ENCODE measurements around the gene ZNF417.
"Not testable (repeated sequence)": the region's sequence is repeated elsewhere in the genome, so short reads cannot be mapped to it uniquely, and the experiment has no call there.

The ZNF417 gene

DNA sequence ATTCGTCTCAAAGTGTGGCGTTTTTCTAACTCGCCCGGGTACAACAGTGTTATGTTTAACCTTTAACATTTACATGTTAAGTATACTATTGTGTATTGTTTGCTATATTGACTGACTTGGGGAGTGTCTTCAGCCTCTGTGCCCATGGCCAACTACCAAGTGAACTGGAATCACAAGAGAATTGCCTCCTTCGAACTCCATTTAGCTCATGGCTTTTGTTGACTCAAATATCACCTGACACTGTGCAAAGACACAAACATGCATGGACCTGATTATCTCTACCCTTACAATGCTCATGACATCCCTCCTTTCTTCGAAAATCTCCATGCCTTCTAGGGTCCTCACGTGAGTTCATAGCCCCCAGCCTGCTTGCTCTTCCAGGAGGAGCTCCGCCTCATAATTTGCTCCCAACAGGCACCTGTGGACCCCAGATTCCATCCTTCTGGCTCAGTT, 28.3 kb downstream of the ZNF417 start:
- DNase-seq (ENCODE audit: low read depth in 2 of 3, low spot score in 2 of 3) = no peak

DNA sequence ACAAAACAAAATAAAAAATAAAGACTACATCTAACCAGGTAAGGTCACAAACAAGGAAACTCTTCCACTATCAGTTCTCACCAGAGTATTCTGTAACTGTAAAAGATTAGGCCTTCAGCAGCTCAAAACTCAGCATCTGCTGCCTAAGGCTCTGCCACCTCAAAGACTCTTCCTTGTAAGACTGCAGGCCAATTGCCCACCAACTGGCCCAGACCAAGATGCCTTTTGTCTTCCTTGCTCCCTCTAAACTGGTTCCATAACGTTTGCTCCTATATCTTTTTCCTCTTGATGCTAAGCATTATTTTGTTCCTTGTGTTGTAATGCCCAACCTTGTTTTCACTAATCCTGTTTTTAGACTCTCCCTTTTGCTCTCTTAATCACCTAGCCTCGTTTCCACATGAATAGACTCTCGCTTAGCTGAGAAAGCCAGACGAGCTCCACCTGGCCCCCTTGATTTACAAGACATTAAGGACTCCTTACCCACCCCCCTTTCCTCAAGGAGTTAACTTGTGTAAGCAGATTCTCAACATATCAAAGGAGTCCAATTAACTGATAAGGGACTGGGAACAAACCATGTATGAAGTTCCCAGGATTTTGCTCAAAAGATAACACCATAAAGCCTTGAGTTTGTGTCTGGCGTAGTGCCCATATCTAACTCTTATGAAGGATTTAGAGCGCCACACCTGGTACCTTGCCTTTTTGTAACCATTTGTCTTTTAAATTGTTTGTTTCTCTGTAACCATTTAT, 29.0 kb downstream of the ZNF417 start:
- no peak for DNase-seq (ENCODE audit: low read depth in 2 of 3, low spot score in 2 of 3)

DNA sequence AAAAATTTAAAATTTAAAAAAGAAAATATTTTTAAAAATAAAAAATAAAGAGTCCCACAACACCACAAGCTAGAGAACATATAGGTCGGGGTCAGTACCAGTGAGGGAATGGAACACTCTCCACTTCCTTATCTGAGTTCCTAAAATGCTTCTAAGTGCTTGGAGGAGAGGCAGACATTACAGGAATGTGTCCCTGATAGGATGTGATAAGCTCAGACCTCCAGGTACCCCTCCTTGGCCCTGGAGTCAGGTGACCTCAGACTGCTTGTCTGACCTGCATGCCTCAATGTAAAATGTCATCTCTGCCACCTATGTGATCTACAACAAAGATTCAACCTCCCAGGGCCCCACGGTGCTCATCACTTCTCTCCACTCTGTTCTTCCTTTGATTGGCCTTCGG, 30.3 kb downstream of the ZNF417 start:
- no peak for DNase-seq (ENCODE audit: low read depth in 2 of 3, low spot score in 2 of 3)

DNA sequence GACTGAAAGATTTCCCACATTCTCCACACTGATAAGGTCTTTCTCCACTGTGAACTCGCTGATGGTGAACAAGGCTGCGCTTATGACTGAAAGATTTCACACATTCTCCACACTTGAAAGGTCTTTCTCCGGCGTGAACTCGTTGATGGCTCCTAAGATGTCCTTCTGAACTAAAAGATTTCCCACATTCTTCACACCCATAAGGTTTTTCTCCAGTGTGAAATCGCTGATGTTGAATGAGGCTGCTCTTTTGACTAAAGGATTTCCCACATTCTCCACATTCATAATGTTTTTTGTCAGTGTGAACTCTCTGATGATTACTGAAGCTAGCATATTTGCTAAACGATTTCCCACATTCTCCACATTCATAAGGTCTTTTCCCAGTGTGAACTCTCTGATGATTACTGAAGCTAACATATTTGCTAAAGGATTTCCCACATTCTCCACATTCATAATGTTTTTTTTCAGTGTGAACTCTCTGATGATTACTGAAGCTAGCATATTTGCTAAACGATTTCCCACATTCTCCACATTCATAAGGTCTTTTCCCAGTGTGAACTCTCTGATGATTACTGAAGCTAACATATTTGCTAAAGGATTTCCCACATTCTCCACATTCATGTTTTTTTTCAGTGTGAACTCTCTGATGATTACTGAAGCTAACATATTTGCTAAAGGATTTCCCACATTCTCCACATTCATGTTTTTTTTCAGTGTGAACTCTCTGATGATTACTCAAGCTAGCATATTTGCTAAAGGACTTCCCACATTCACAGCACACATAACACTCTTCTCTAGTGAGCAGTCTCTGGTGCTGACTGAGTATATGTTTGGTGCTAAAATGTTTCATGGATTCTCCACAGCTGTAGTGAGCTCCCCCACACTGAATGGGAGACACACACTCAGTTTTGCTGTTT, 42.3 kb downstream of the ZNF417 start:
- DNase-seq (ENCODE audit: low read depth in 2 of 3, low spot score in 2 of 3) = not testable (repeated sequence)

DNA sequence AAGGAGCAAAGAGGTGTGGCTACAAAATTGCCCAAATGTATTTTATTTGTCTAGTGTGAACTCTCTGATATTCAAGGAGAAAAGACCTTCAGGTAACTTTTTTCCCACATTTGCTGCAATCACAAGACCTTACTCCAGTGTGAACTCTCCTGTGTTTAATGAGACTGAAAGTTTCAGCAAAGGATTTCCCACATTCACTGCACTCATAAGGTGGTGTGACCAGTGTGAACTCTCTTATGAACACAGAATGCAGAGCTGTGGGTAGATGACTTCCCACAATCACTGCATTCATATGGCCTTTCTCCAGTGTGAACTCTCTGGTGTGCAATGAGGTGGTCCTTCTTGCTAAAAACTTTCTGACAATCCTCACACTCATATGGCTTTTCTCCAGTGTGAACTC, 43.9 kb downstream of the ZNF417 start:
- DNase-seq (ENCODE audit: low read depth in 2 of 3, low spot score in 2 of 3) = no peak

DNA sequence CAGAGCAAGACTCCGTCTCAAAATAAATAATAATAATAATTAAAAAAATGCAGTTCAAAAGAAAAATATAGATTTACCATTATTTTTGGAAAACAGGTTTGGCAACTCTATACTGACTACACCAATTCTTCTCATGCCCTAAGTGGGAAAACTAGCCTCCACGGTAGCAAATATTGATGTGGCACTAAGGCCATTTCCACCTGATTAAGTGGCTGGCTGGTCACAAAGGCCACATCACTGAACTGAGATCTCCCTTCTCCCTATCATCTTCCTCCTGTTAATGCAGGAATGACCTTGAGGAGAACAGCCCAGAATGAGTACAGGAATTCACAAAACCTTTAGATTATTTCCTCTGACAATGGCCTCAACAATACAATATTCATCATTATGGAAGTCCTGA, 46.2 kb downstream of the ZNF417 start:
- no peak for DNase-seq (ENCODE audit: low read depth in 2 of 3, low spot score in 2 of 3)

DNA sequence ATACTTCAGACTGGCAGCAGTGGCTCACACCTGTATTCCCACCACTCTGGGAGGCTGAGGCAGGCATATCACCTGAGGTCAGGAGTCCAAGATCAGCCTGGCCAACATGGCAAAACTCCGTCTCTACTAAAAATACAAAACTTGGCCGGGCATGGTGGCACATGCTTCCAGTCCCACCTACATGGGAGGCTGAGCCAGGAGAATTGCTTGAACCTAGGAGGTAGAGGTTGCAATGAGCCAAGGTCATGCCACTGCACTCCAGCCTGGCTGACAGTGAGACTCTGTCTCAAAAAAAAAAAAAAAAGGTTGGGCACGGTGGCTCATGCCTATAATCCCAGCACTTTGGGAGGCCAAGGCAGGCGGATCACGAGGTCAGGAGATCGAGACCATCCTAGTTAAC, 46.7 kb downstream of the ZNF417 start:
- DNase-seq (ENCODE audit: low read depth in 2 of 3, low spot score in 2 of 3) = not testable (repeated sequence)

DNA sequence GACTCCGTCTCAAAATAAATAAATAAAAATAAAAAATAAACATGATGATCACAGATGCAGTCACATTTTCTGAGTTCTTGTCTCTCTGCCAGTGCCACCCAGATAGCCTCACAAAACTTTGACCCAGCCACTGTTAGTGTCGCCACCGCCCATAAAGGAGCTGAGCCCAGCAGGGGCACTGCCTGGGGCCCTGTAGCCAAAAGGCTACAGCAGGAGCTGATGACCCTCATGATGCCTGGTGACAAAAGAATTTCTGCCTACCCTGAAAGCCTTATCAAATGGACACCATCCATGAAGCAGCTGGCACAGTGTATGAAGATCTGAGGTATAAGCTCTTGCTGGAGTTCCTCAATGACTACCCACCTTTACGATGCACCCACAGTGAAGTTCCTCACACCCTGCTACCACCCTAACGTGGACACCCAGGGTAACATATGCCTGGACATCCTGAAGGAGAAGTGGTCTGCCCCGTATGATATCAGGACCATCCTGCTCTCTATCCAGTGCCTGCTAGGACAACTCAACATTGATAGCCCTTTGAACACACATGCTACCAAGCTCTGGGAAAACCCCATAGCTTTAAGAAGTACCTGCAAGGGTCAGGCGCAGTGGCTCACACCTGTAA, 48.4 kb downstream of the ZNF417 start:
- no peak for DNase-seq (ENCODE audit: low read depth in 2 of 3, low spot score in 2 of 3)

Data from activated CD8-positive, alpha-beta memory T cell treated with anti-CD3 and anti-CD28 coated beads for 48 hours (primary cell).